ENCODE measurements around the gene HMG20B. TPM values are rescaled to one million over a fixed set of nuclear protein-coding genes. Genes with fewer than 3 reads are reported as not detected.
A peak's percentile ranks its signal among the peaks of the same experiment; 100 is the strongest.

The HMG20B gene
- total RNA-seq, 5 donors from 2014 or later (not counting 1 experiment from before 2014, with no cell fraction given) = 38.0 to 81.6 (median 74.7) TPM

DNA sequence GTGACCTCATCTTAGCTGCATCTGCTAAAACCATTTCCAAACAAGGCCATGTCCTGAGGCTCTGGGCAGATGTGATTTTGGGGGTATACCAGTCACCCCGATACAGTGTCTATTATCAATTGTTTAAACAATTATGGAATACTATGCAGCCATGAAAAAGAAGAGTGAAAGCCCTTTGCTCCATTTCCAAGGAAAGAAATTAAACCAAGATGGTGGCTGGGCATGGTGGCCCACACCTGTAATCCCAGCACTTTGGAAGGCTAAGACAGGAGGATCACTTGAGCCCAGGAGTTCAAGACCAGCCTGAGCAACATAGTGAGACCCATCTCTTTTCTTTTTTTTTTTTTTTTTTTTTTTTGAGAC, 33.0 kb upstream of the HMG20B start:
- WGBS (ENCODE audit: insufficient coverage) = no CpG with 5 or more reads among the region's 1 CpG
- H3K36me3 ChIP-seq (ENCODE audit: control insufficient read depth in 2 of 2, extremely low read depth in 1 of 2, insufficient read depth in 1 of 2, low read length in 1 of 2) = peaks cover 9 to 30% of the 10 kb centered on the region in 2 donors
- Mint-ChIP-seq H3K4me1 (no peaks in the 10 kb centered on the region), H3K27ac (no peak overlapping the region), H3K9me3 (peaks cover 0 to 3% (median 0%) of the 10 kb centered on the region in 3 donors), H3K27me3 (no peaks in the 10 kb centered on the region), H3K4me3 (no peak overlapping the region), H3K36me3 (peaks cover 16% of the 10 kb centered on the region)
- DNase-seq = no peak
- CTCF ChIA-PET = interaction anchor here in 1 of 2 donors (0.7 kb wide), 1 partner anchor 57 kb away, joined by 12 read pairs; no protein-coding TSS in a partner anchor
- H3K4me3 ChIP-seq (ENCODE audit: control insufficient read depth in 1 of 2, extremely low read depth in 1 of 2, low read length in 1 of 2) = no peak overlapping the region
- H3K9me3 ChIP-seq = no peaks in the 10 kb centered on the region
- no peak for ATAC-seq (replicated peaks in 1 of 4)
- no peak overlapping the region for H3K27ac ChIP-seq (ENCODE audit: low read length)
- peaks cover 0 to 1% of the 10 kb centered on the region in 2 experiments for H3K4me1 ChIP-seq (ENCODE audit: control insufficient read depth in 1 of 2, extremely low read depth in 1 of 2, insufficient read depth in 2 of 2, low read length in 2 of 2)
- no peaks in the 10 kb centered on the region for H3K27me3 ChIP-seq (replicated peaks in 1 of 2; ENCODE audit: control insufficient read depth in 2 of 2, extremely low read depth in 1 of 2, insufficient read depth in 2 of 2, low read length in 1 of 2)
- POLR2A ChIA-PET = no interaction called here

DNA sequence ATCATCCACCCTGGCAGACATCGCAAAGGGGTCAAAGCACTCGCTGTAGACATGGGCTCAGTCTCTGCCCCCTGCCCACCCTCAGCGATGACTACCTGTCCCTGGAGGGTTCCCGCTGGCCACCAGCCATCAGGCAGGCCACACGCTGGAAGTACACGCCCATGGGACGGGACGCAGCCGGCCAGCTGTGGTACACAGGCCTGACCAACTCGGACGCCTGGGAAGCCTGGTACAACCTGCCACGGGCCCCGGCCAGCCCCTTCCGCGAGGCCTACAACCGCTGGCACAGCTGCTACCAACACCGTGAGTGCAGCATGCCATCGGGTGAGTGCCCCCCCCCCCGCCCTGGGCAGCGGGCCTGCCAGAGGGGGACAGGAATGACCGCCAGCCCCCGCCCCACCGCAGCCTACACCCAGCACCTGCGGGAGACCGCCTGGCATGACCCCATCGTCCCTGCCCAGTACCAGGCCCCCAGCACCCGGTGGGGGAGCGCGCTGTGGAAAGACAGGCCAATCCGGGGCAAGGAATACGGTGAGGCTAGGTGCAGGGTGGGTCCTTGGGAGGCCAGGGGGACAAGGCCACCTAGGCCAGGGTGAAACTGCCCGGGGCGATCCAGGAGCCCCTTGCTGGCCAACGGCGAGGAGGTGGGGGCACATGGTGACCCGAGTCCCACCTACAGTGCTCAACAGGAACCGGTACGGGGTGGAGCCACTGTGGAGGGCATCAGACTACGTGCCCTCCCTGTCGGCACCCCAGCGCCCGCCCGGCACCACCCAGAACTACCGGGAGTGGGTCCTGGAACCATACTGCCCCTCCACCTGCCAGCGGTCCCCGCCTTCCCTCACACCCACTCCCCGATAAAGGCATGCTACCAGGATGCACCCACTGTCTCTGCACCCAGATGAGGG, 29.3 kb upstream of the HMG20B start:
- no peaks in the 10 kb centered on the region for H3K27me3 Mint-ChIP-seq
- Histone ChIP-seq H3K27ac (ENCODE audit: low read length) (no peak overlapping the region), H3K4me3 (ENCODE audit: control insufficient read depth in 1 of 2, extremely low read depth in 1 of 2, low read length in 1 of 2) (no peak overlapping the region), H3K27me3 (replicated peaks in 1 of 2; ENCODE audit: control insufficient read depth in 2 of 2, extremely low read depth in 1 of 2, insufficient read depth in 2 of 2, low read length in 1 of 2) (no peaks in the 10 kb centered on the region), H3K9me3 (no peaks in the 10 kb centered on the region), H3K4me1 (ENCODE audit: control insufficient read depth in 1 of 2, extremely low read depth in 1 of 2, insufficient read depth in 2 of 2, low read length in 2 of 2) (peaks cover 0 to 15% of the 10 kb centered on the region in 2 experiments), H3K36me3 (ENCODE audit: control insufficient read depth in 2 of 2, extremely low read depth in 1 of 2, insufficient read depth in 1 of 2, low read length in 1 of 2) (peaks cover 5 to 37% of the 10 kb centered on the region in 2 donors)
- no peak overlapping the region for H3K4me3 Mint-ChIP-seq
- H3K27ac Mint-ChIP-seq = no peak overlapping the region
- H3K36me3 Mint-ChIP-seq = peaks cover 13% of the 10 kb centered on the region
- POLR2A ChIA-PET = no interaction called here
- H3K4me1 Mint-ChIP-seq = peaks cover 9 to 10% (median 9%) of the 10 kb centered on the region in 3 donors
- no peak for DNase-seq
- 94% methylated on average over 41 of the region's 47 CpGs for WGBS (ENCODE audit: insufficient coverage)
- H3K9me3 Mint-ChIP-seq = peaks cover 0 to 3% (median 0%) of the 10 kb centered on the region in 3 donors
- CTCF ChIA-PET = no interaction called here
- ATAC-seq (replicated peaks in 1 of 4) = no peak

DNA sequence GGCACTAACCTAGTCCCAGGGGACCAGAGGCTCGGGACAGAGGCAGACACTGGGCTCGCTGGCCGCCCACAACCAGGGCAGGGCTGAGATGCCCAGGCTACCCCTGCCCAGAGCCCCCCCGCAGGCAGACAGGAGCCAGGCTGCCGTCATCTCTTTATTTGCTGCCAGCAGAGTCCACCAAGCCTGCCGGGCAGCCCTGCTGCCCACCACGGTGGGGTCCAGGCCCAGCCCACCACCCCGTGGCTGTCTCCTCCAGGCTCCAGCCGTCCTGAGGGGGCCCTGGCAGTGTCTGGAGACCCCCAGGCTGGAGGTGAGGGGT, 28.7 kb upstream of the HMG20B start:
- Histone ChIP-seq H3K9me3 (no peaks in the 10 kb centered on the region), H3K27ac (ENCODE audit: low read length) (no peak overlapping the region), H3K4me3 (ENCODE audit: control insufficient read depth in 1 of 2, extremely low read depth in 1 of 2, low read length in 1 of 2) (no peak overlapping the region), H3K27me3 (replicated peaks in 1 of 2; ENCODE audit: control insufficient read depth in 2 of 2, extremely low read depth in 1 of 2, insufficient read depth in 2 of 2, low read length in 1 of 2) (no peaks in the 10 kb centered on the region), H3K4me1 (ENCODE audit: control insufficient read depth in 1 of 2, extremely low read depth in 1 of 2, insufficient read depth in 2 of 2, low read length in 2 of 2) (peaks cover 0 to 15% of the 10 kb centered on the region in 2 experiments), H3K36me3 (ENCODE audit: control insufficient read depth in 2 of 2, extremely low read depth in 1 of 2, insufficient read depth in 1 of 2, low read length in 1 of 2) (peaks cover 10 to 42% of the 10 kb centered on the region in 2 donors)
- no peak for DNase-seq
- peaks cover 9 to 10% (median 9%) of the 10 kb centered on the region in 3 donors for H3K4me1 Mint-ChIP-seq
- POLR2A ChIA-PET = interaction anchor here in 1 of 2 donors (1.0 kb wide), 1 partner anchor 13 kb away, joined by 3 read pairs; no protein-coding TSS in a partner anchor
- H3K27ac Mint-ChIP-seq = no peak overlapping the region
- H3K36me3 Mint-ChIP-seq = peaks cover 11% of the 10 kb centered on the region
- H3K9me3 Mint-ChIP-seq = peaks cover 0 to 3% (median 0%) of the 10 kb centered on the region in 3 donors
- no peaks in the 10 kb centered on the region for H3K27me3 Mint-ChIP-seq
- no peak overlapping the region for H3K4me3 Mint-ChIP-seq
- ATAC-seq (replicated peaks in 1 of 4) = no peak
- 94% methylated on average over 9 of the region's 9 CpGs for WGBS (ENCODE audit: insufficient coverage)
- CTCF ChIA-PET = no interaction called here

DNA sequence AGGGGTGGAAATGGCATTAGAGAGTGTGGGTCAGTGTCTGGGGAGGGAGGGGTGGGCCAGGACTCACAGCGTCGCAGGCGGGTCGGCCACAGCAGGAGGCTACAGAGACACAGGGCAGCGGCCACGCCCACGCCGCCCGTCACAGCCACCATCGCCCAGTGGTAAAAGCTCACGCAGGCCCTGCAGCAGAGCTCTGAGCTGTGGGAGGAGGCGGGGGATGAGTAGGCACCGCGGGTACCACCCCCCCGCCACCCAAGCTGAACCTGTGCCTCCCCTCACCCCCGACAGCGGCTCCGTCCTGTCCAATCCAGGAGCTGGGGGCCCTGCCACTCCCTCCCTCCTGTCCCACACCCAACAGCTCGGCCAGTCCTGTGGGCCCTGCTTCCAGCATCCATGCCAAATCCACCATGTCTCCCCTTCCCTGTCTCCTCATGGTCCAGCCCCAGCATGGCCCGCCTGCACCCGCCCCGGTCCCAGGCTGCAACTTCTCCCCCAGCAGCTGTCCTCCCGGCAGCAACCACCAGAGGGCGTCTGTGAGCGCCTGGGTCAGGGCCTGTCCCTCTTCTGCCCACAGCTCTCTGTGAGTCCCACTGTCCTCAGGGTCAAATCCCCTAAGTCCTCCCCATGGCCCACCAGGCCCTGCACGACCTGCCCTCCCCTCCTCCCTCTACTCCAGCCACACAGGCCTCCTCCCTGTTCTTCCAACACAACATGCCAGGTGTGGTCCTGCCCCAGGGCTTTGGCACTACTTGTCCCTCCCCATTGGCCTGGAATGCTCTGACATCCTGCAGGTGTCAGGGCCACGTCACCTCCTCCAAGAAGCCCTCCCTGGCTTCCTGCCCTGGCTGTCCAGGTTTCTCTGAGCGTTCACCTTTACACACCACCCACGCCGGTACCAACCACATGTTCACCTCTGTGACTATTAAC, 27.7 kb upstream of the HMG20B start:
- ChIA-PET POLR2A (interaction anchor here in 1 of 2 donors (1.0 kb wide), 1 partner anchor 12 kb away, joined by 3 read pairs; no protein-coding TSS in a partner anchor), CTCF (interaction anchor here (0.6 to 1.3 kb wide), 3 partner anchors 12 to 46 kb away, joined by 3 to 5 read pairs (median 4); no protein-coding TSS in a partner anchor)
- no peak overlapping the region for H3K4me3 Mint-ChIP-seq
- peaks cover 9 to 10% (median 10%) of the 10 kb centered on the region in 3 donors for H3K4me1 Mint-ChIP-seq
- WGBS (ENCODE audit: insufficient coverage) = 63% methylated on average over 26 of the region's 30 CpGs
- H3K27me3 Mint-ChIP-seq = no peaks in the 10 kb centered on the region
- peaks cover 4% of the 10 kb centered on the region for H3K36me3 Mint-ChIP-seq
- Histone ChIP-seq H3K9me3 (no peaks in the 10 kb centered on the region), H3K36me3 (ENCODE audit: control insufficient read depth in 2 of 2, extremely low read depth in 1 of 2, insufficient read depth in 1 of 2, low read length in 1 of 2) (peaks cover 10 to 44% of the 10 kb centered on the region in 2 donors), H3K27ac (ENCODE audit: low read length) (no peak overlapping the region), H3K4me3 (ENCODE audit: control insufficient read depth in 1 of 2, extremely low read depth in 1 of 2, low read length in 1 of 2) (no peak overlapping the region), H3K27me3 (replicated peaks in 1 of 2; ENCODE audit: control insufficient read depth in 2 of 2, extremely low read depth in 1 of 2, insufficient read depth in 2 of 2, low read length in 1 of 2) (no peaks in the 10 kb centered on the region), H3K4me1 (ENCODE audit: control insufficient read depth in 1 of 2, extremely low read depth in 1 of 2, insufficient read depth in 2 of 2, low read length in 2 of 2) (peaks cover 0 to 15% of the 10 kb centered on the region in 2 experiments)
- peak; percentile 62 to 73 (median 70) for ATAC-seq (replicated peaks in 1 of 4)
- H3K9me3 Mint-ChIP-seq = no peaks in the 10 kb centered on the region
- peak; percentile 29 to 83 (median 69) for DNase-seq
- peak overlapping the region; percentile 8 to 48 for H3K27ac Mint-ChIP-seq

DNA sequence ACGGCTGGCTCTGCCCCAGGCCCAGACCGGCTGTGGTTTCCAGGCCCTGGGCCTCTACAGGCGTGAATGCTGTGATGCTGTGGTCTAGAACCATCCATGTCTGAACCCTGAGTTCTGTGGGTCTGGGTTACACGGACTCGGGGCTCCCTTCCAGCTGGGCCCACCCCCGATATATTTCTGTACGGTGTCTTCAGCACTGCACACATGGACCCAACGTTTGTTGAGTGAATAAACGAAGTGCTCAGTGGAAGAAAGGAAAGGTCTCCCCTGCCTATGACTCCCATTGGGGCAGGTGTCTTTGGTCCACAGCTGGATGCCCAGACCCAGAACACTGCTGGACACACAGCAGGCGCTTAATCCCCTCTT, 27.1 kb upstream of the HMG20B start:
- no peaks in the 10 kb centered on the region for H3K9me3 Mint-ChIP-seq
- H3K36me3 Mint-ChIP-seq = peaks cover 4% of the 10 kb centered on the region
- Histone ChIP-seq H3K27me3 (replicated peaks in 1 of 2; ENCODE audit: control insufficient read depth in 2 of 2, extremely low read depth in 1 of 2, insufficient read depth in 2 of 2, low read length in 1 of 2) (no peaks in the 10 kb centered on the region), H3K9me3 (no peaks in the 10 kb centered on the region), H3K27ac (ENCODE audit: low read length) (no peak overlapping the region), H3K36me3 (ENCODE audit: control insufficient read depth in 2 of 2, extremely low read depth in 1 of 2, insufficient read depth in 1 of 2, low read length in 1 of 2) (peaks cover 10 to 46% of the 10 kb centered on the region in 2 donors), H3K4me3 (ENCODE audit: control insufficient read depth in 1 of 2, extremely low read depth in 1 of 2, low read length in 1 of 2) (no peak overlapping the region), H3K4me1 (ENCODE audit: control insufficient read depth in 1 of 2, extremely low read depth in 1 of 2, insufficient read depth in 2 of 2, low read length in 2 of 2) (peaks cover 0 to 15% of the 10 kb centered on the region in 2 experiments)
- ChIA-PET CTCF (interaction anchor here (0.8 to 1.3 kb wide), 2 partner anchors 11 to 46 kb away, joined by 3 to 5 read pairs; no protein-coding TSS in a partner anchor), POLR2A (no interaction called here)
- H3K27me3 Mint-ChIP-seq = no peaks in the 10 kb centered on the region
- H3K4me3 Mint-ChIP-seq = no peak overlapping the region
- WGBS (ENCODE audit: insufficient coverage) = 76% methylated on average over 10 of the region's 10 CpGs
- H3K27ac Mint-ChIP-seq = peak overlapping the region in 1 of 2 donors; percentile 49
- H3K4me1 Mint-ChIP-seq = peaks cover 9 to 10% (median 10%) of the 10 kb centered on the region in 3 donors
- DNase-seq = no peak
- peak in 2 of 4 experiments; percentile 5 to 13 for ATAC-seq (replicated peaks in 1 of 4)

DNA sequence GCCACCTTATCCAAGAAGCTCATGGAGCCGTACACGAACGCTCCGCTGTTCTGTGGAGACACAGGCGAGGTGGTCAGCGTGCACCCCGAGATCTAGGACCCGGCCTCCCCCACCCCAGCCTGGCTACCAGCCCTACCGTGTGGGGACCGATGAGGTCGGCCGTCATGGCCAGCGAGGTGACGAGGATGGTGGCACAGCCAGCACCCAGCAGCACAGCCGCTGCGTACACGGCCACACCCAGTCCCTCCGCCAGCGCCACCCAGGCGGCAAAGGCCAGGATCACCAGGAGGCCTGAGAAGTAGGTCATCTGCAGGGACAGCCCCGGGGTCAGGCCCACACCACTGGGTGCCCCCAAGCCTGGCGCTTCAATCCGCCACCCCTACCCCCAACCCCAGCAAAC, 26.6 kb upstream of the HMG20B start:
- peaks cover 4% of the 10 kb centered on the region for H3K36me3 Mint-ChIP-seq
- POLR2A ChIA-PET = no interaction called here
- DNase-seq = no peak
- 94% methylated on average over 19 of the region's 23 CpGs for WGBS (ENCODE audit: insufficient coverage)
- H3K9me3 Mint-ChIP-seq = no peaks in the 10 kb centered on the region
- H3K27me3 ChIP-seq (replicated peaks in 1 of 2; ENCODE audit: control insufficient read depth in 2 of 2, extremely low read depth in 1 of 2, insufficient read depth in 2 of 2, low read length in 1 of 2) = no peaks in the 10 kb centered on the region
- CTCF ChIA-PET = interaction anchor here (0.5 to 0.7 kb wide), 3 partner anchors 61 to 559 kb away, joined by 3 read pairs; no protein-coding TSS in a partner anchor
- H3K9me3 ChIP-seq = no peaks in the 10 kb centered on the region
- H3K4me1 Mint-ChIP-seq = peaks cover 10 to 12% (median 12%) of the 10 kb centered on the region in 3 donors
- H3K4me3 ChIP-seq (ENCODE audit: control insufficient read depth in 1 of 2, extremely low read depth in 1 of 2, low read length in 1 of 2) = no peak overlapping the region
- peak overlapping the region in 1 of 2 donors; percentile 49 for H3K27ac Mint-ChIP-seq
- H3K27ac ChIP-seq (ENCODE audit: low read length) = no peak overlapping the region
- H3K27me3 Mint-ChIP-seq = no peaks in the 10 kb centered on the region
- no peak for ATAC-seq (replicated peaks in 1 of 4)
- peaks cover 0 to 17% of the 10 kb centered on the region in 2 experiments for H3K4me1 ChIP-seq (ENCODE audit: control insufficient read depth in 1 of 2, extremely low read depth in 1 of 2, insufficient read depth in 2 of 2, low read length in 2 of 2)
- H3K36me3 ChIP-seq (ENCODE audit: control insufficient read depth in 2 of 2, extremely low read depth in 1 of 2, insufficient read depth in 1 of 2, low read length in 1 of 2) = peaks cover 14 to 50% of the 10 kb centered on the region in 2 donors
- no peak overlapping the region for H3K4me3 Mint-ChIP-seq
